MG63 (cell line): ENCODE data around the gene SETBP1. TPM values are rescaled to one million over a fixed set of nuclear protein-coding genes. Genes with fewer than 3 reads are reported as not detected.

Source experiments
- DNase-seq: peaks from one replicate; pipeline ENCODE4 v3.0.0-alpha.2; 2020
- H3K27me3 ChIP-seq: fragments of 250-450 bp; sonication (Bioruptor Pico); 2 replicates; pipeline ENCODE4 v1.5.1; 2020; ENCODE audit warnings: mild to moderate bottlenecking, moderate library complexity
- H3K36me3 ChIP-seq: fragments of 250-450 bp; sonication (Bioruptor Pico); 2 replicates; pipeline ENCODE4 v1.5.1; 2020; ENCODE audit warnings: mild to moderate bottlenecking, moderate library complexity
- H3K4me3 ChIP-seq: fragments of 250-450 bp; sonication (Bioruptor Pico); 2 replicates; pipeline ENCODE4 v1.5.1; 2020; ENCODE audit warnings: mild to moderate bottlenecking, moderate library complexity
- H3K9me3 ChIP-seq: fragments of 250-450 bp; sonication (Bioruptor Pico); 2 replicates; pipeline ENCODE4 v1.5.1; 2020; ENCODE audit warnings: mild to moderate bottlenecking, moderate library complexity
- total RNA-seq: library from RNA; depleted of rRNA; stranded (reverse); fragments of >200 nt; shearing (Covaris generic); gene quantifications from 2 replicates; pipeline ENCODE4 v1.2.3, GENCODE V29; 2014; ENCODE audit warnings: low replicate concordance

Gene SETBP1
- total RNA-seq, 1 experiment from 2014 or later, result not detected

- Histone ChIP-seq H3K27me3 (no peaks in the 10 kb centered on the region), H3K4me3 (no peak overlapping the region), H3K36me3 (no peaks in the 10 kb centered on the region), H3K9me3 (peaks cover 2% of the 10 kb centered on the region; the same call in 1 of the 2 replicates)
- DNase-seq, result peak; percentile 43
These were observed 12.5 kb downstream of the SETBP1 start for GRCh38 chr18:44693030-44693784.

- no peak for DNase-seq
- H3K27me3 ChIP-seq, result no peaks in the 10 kb centered on the region
- peaks cover 2% of the 10 kb centered on the region; the same call in 1 of the 2 replicates for H3K9me3 ChIP-seq
- no peaks in the 10 kb centered on the region for H3K36me3 ChIP-seq
- H3K4me3 ChIP-seq, result no peak overlapping the region
These were observed 14.8 kb downstream of the SETBP1 start for GRCh38 chr18:44695503-44695902.

GRCh38 chr18:44696892-44697291 lies 16.2 kb downstream of the SETBP1 start:
- Histone ChIP-seq H3K36me3 (no peaks in the 10 kb centered on the region), H3K27me3 (no peaks in the 10 kb centered on the region), H3K4me3 (no peak overlapping the region), H3K9me3 (peaks cover 2% of the 10 kb centered on the region; the same call in 1 of the 2 replicates)
- no peak for DNase-seq

- Histone ChIP-seq H3K9me3 (peaks cover 2% of the 10 kb centered on the region; the same call in 1 of the 2 replicates), H3K4me3 (no peak overlapping the region), H3K27me3 (no peaks in the 10 kb centered on the region), H3K36me3 (no peaks in the 10 kb centered on the region)
- no peak for DNase-seq
These were observed 16.6 kb downstream of the SETBP1 start for GRCh38 chr18:44697315-44697714.

- Histone ChIP-seq H3K4me3 (no peak overlapping the region), H3K9me3 (peaks cover 2% of the 10 kb centered on the region; the same call in 1 of the 2 replicates), H3K27me3 (no peaks in the 10 kb centered on the region), H3K36me3 (no peaks in the 10 kb centered on the region)
- no peak for DNase-seq
These were observed 17.8 kb downstream of the SETBP1 start for GRCh38 chr18:44698518-44698917.

- H3K9me3 ChIP-seq, result no peaks in the 10 kb centered on the region
- H3K27me3 ChIP-seq, result no peaks in the 10 kb centered on the region
- no peak overlapping the region for H3K4me3 ChIP-seq
- H3K36me3 ChIP-seq, result no peaks in the 10 kb centered on the region
- DNase-seq, result no peak
These were observed 19.0 kb downstream of the SETBP1 start for GRCh38 chr18:44699572-44700261.

- H3K27me3 ChIP-seq, result no peaks in the 10 kb centered on the region
- DNase-seq, result no peak
- H3K36me3 ChIP-seq, result no peaks in the 10 kb centered on the region
- H3K9me3 ChIP-seq, result no peaks in the 10 kb centered on the region
- H3K4me3 ChIP-seq, result no peak overlapping the region
These were observed 20.0 kb downstream of the SETBP1 start for GRCh38 chr18:44700652-44701051.

- H3K9me3 ChIP-seq, result no peaks in the 10 kb centered on the region
- no peaks in the 10 kb centered on the region for H3K27me3 ChIP-seq
- peak; percentile 45 for DNase-seq
- no peak overlapping the region for H3K4me3 ChIP-seq
- no peaks in the 10 kb centered on the region for H3K36me3 ChIP-seq
These were observed 20.5 kb downstream of the SETBP1 start for GRCh38 chr18:44701227-44701626.

- Histone ChIP-seq H3K9me3 (no peaks in the 10 kb centered on the region), H3K4me3 (no peak overlapping the region), H3K27me3 (no peaks in the 10 kb centered on the region), H3K36me3 (no peaks in the 10 kb centered on the region)
- DNase-seq, result no peak
These were observed 21.9 kb downstream of the SETBP1 start for GRCh38 chr18:44702594-44702993.

GRCh38 chr18:44704135-44704789 lies 23.6 kb downstream of the SETBP1 start:
- Histone ChIP-seq H3K4me3 (no peak overlapping the region), H3K36me3 (no peaks in the 10 kb centered on the region), H3K27me3 (no peaks in the 10 kb centered on the region), H3K9me3 (no peaks in the 10 kb centered on the region)
- DNase-seq, result no peak

GRCh38 chr18:44705075-44705675 lies 24.5 kb downstream of the SETBP1 start:
- Histone ChIP-seq H3K36me3 (no peaks in the 10 kb centered on the region), H3K4me3 (no peak overlapping the region), H3K27me3 (no peaks in the 10 kb centered on the region), H3K9me3 (no peaks in the 10 kb centered on the region)
- no peak for DNase-seq

- Histone ChIP-seq H3K36me3 (no peaks in the 10 kb centered on the region), H3K27me3 (no peaks in the 10 kb centered on the region), H3K9me3 (no peaks in the 10 kb centered on the region), H3K4me3 (no peak overlapping the region)
- no peak for DNase-seq
These were observed 27.9 kb downstream of the SETBP1 start for GRCh38 chr18:44708451-44709083.

GRCh38 chr18:44709307-44710126 lies 28.8 kb downstream of the SETBP1 start:
- no peaks in the 10 kb centered on the region for H3K9me3 ChIP-seq
- no peaks in the 10 kb centered on the region for H3K36me3 ChIP-seq
- no peaks in the 10 kb centered on the region for H3K27me3 ChIP-seq
- no peak overlapping the region for H3K4me3 ChIP-seq
- DNase-seq, result no peak

GRCh38 chr18:44710931-44711330 lies 30.2 kb downstream of the SETBP1 start:
- Histone ChIP-seq H3K36me3 (no peaks in the 10 kb centered on the region), H3K27me3 (no peaks in the 10 kb centered on the region), H3K9me3 (no peaks in the 10 kb centered on the region), H3K4me3 (no peak overlapping the region)
- DNase-seq, result no peak

- Histone ChIP-seq H3K9me3 (no peaks in the 10 kb centered on the region), H3K27me3 (no peaks in the 10 kb centered on the region), H3K36me3 (no peaks in the 10 kb centered on the region), H3K4me3 (no peak overlapping the region)
- DNase-seq, result no peak
These were observed 31.3 kb downstream of the SETBP1 start for GRCh38 chr18:44712025-44712424.

GRCh38 chr18:44713435-44713834 lies 32.7 kb downstream of the SETBP1 start:
- Histone ChIP-seq H3K9me3 (no peaks in the 10 kb centered on the region), H3K4me3 (no peak overlapping the region), H3K27me3 (no peaks in the 10 kb centered on the region), H3K36me3 (no peaks in the 10 kb centered on the region)
- DNase-seq, result no peak
